Medulla oblongata (tissue), 1 donor: ENCODE measurements around the gene WDR83.
"Not testable (repeated sequence)": the region's sequence is repeated elsewhere in the genome, so short reads cannot be mapped to it uniquely, and the experiment has no call there.

Experiments used
- DNase-seq: peaks from one replicate; pipeline ENCODE4 v3.0.0-alpha.2; 2015; ENCODE audit errors: extremely low spot score

The WDR83 gene

DNA sequence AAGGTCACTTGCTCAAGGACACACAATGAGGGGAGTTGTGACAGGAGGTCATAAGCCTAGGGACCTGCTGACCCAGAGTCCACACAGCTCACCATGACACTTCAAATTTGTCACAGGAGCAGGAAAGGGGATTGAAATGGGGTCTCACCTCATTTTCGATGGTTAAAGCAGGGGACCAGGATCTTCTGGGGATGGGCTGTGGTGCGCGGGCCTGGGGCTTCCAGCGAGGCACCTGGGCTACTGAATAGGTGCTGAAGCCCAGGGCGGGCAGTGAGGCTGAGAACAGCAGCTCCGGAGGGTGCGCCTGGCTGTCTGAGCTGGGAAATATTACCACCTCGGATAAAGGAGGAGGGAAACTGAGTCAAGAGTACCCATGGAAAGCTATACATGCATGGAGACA, 11.1 kb upstream of the WDR83 start:
- DNase-seq = no peak

- no peak for DNase-seq
Observed at GRCh38 chr19:12656899-12657571, 9.6 kb upstream of the WDR83 start.

DNA sequence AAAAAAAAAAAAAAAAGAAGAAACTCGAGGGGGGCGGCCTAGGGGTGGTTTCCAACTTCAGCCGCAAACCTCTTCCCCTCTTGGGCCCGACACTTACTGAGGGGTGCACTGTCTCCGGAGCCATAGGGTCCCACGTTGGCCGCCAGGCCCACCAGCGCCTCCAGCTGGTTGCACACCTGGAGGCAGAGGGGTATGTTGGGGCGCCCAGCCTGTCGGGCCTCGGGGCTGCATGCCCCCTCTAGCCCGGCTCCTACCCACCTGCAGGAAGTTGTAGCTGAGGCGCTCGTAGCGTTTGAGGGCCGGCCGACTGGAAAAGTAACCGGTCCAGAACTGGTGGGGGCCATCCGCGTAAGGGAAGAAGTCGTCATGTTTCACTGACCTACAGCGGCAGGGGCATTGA, 8.6 kb upstream of the WDR83 start:
- no peak for DNase-seq

GRCh38 chr19:12660980-12661379, 5.6 kb upstream of the WDR83 start:
- DNase-seq = peak; percentile 45

GRCh38 chr19:12664406-12665280, 2.0 kb upstream of the WDR83 start:
- no peak for DNase-seq

GRCh38 chr19:12665281-12665573, 1.4 kb upstream of the WDR83 start:
- DNase-seq = peak; percentile 61

DNA sequence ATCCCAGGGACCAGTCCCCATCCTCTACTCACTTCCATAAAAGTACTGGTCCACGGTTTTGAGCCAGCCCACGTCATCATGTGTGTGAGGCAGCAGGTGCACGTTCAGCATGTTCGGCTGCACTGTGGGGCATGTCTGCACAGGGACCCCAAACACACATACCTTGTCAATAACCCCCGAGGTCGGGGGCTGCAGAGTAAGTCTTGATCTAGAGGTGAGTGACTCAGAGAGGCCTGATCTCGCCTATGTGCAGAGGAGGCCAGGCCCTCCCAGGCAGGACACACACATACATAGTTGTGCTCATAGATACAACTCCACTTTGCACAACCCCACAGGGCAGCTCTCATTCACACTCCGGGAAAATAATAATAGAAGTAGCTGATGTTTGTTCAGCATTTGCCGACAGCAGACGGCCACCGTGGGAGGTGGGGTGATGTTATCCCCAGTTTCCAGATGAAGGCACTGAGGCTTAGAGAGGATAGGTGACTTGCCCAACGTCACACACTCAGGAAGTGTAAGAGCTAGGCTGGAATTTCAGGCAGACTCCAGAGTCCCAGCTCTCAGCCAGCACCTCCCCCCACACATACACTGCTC, 839 bp upstream of the WDR83 start:
- no peak for DNase-seq

DNA sequence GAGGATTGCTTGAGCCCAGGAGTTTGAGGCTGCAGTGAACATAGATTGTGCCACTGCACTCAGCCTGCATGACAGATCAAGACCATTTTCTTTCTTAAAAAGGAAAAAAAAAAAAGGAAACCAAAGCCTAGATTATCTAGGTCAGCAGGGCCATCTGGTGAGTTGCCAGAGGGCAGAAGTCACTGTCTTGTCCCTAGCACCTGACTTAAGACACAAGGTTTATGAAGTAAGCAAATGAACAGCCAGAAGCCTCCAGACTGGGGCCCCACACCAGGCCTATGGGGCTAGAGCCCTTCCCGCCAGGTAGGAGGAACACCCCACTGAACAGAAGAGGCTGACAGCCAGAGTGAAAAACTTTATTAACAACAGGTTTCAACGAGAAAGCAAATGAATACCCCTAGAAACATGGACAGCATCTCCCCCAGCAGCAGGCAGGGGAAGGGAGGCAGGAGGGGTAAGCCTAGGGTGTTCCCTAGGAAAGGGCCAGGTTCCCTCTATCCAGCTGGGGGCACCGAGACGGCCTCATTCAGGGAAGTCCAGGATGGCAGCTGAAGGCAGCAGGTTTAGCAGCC, 1.2 kb downstream of the WDR83 start:
- DNase-seq = no peak

GRCh38 chr19:12668346-12668745, 1.7 kb downstream of the WDR83 start:
- no peak for DNase-seq

DNA sequence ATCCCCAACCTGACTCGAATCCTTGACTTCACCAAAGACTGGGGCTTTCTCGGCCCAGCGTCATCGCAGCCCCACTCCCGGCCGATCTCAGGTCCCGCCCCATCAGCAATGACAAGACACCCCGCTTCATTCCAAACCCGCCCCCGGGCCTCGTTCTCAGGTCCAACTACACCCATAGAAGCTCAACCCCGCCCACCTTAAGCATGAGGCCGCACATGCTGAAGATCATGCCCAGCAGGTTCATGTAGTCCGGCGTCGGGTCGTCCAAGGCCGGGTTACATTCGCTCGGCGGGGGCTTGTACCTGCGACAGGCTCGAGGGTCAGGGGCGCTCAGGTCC, 2.3 kb downstream of the WDR83 start:
- DNase-seq = peak; percentile 38

DNA sequence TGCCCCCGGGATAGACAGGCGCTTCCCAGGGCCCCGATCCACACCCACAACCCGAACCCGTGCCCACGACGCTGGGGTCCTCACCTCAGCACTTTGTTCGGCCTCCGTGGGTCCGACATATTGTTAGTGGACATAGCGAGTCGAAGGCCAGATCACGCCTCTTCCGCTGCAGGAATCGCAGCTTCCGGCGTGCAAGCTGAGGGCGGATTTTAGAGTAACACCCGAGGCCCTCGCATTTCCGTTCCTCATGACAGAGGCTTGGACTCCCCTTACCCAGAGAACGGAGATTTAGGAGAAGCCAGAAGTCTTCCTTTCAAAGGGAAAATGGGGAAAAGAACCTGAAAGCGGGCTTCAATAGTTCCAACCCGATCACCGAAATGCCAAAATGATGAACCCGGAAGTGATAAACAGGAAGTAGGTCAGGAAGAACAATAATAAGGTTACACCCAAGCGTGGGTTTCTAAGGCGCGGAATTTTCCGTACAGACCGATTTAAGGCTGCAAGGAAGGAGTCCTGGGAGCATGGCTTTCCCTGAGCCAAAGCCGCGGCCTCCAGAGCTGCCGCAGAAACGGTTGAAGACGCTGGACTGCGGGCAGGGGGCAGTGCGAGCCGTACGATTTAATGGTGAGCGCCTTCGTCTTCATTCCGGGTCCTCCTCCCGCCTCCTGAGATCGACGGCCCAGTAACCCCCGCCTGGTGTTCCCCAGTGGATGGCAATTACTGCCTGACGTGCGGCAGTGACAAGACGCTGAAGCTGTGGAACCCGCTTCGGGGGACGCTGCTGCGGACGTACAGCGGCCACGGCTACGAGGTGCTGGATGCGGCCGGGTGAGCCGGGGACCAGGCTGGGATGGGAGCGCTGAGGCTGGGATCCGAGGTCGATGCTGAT, 2.9 kb downstream of the WDR83 start:
- peak; percentile 91 for DNase-seq

DNA sequence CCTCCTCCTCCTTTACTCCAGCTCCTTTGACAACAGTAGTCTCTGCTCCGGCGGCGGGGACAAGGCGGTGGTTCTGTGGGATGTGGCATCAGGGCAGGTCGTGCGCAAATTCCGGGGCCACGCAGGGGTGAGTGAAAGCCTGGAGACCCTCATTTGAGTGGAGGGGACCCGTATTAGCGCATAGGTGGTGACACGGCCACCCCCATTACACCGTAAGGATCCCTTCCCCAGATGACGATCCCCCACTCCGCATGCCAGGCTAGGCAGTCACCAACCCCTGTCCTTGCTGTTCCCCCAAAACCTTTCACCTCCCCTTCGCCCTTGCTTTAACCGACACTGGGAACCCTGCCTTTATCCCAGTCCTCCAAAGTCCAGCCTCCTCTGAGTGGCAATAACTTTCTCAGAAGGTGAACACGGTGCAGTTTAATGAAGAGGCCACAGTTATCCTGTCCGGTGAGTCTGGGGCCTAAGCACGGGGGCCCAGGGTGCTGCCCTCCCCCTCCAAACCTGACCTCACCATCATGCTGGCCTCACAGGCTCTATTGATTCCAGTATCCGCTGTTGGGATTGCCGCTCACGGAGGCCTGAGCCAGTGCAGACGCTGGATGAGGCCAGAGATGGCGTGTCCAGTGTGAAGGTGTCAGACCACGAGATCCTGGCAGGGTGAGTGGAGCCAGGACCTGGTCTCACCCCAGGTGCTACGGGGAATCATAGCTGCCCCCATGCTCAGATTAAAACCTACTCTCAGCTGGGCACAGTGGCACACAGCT, 3.7 kb downstream of the WDR83 start:
- DNase-seq = no peak

- no peak for DNase-seq
Observed at GRCh38 chr19:12672744-12673143, 6.1 kb downstream of the WDR83 start.

DNA sequence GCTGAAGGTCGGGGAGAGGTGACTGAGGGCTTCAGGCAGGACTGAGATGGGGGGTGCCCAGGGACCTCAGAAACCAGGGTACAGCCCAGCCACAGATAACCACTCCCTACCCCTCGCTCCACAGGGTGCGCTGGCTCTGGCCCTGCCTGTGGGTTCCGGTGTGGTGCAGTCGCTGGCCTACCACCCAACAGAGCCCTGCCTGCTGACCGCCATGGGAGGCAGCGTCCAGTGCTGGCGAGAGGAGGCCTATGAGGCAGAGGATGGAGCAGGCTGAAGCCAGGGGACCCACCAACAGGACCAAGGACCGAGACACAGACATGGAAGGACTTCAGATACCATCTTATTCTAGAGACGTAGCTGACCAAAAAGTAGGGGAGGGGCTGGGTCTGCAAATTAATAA, 8.8 kb downstream of the WDR83 start:
- no peak for DNase-seq

DNA sequence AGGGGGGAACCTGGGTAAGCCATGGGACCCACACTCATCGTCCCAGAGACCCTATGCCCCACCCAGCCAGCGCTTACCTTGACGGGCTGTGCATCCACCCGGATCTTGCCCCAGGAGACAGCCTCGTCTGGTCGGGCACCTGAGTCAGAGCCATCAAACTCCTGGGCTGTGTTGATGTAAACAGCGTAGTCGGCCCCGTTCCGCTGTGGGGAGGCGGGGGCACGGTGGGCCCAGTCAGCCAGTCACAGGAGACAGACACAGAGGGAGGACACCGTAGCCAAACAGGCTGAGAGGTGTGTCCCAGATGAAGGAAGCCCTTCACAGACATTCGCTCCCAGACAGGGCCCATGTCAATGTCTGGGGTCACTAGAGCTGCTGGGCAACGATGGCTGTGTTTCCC, 9.3 kb downstream of the WDR83 start:
- no peak for DNase-seq

- peak; percentile 68 for DNase-seq
Observed at GRCh38 chr19:12676384-12676792, 9.8 kb downstream of the WDR83 start.

DNA sequence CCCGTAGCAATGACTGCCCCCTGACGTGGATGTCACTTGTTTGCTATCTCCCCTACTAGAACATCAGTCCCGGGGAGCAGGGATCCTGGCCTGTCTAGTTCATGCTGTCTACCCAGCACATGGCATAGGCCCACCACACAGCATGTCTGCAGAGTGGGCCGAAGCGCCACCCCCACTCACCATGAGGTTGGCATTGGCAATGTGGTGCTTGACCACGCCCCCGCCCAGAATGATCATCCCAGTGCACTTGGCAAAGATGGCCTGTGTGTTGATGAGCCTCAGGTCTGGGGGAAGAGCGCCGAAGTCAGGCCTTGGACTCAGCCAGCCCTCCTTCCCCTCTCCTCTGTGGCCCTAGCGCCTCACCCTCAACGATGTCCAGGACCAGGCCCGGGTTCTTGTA, 10.3 kb downstream of the WDR83 start:
- no peak for DNase-seq

DNA sequence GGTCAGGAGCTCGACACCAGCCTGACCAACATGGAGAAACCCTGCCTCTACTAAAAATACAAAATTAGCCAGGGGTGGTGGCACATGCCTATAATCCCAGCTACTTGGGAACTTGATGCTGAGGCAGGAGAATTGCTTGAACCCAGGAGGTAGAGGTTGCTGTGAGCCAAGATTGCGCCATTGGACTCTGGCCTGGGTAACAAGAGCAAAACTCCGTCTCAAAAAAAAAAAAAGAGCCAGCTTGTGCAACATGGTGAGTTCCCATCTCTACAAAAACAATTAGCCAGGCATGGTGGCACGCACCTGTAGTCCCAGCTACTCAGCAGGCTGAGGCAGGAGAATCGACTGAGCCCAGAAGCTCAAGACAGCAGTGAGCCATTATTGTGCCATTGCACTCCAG, 11.4 kb downstream of the WDR83 start:
- DNase-seq = not testable (repeated sequence)

GRCh38 chr19:12680034-12680433, 13.4 kb downstream of the WDR83 start:
- no peak for DNase-seq

DNA sequence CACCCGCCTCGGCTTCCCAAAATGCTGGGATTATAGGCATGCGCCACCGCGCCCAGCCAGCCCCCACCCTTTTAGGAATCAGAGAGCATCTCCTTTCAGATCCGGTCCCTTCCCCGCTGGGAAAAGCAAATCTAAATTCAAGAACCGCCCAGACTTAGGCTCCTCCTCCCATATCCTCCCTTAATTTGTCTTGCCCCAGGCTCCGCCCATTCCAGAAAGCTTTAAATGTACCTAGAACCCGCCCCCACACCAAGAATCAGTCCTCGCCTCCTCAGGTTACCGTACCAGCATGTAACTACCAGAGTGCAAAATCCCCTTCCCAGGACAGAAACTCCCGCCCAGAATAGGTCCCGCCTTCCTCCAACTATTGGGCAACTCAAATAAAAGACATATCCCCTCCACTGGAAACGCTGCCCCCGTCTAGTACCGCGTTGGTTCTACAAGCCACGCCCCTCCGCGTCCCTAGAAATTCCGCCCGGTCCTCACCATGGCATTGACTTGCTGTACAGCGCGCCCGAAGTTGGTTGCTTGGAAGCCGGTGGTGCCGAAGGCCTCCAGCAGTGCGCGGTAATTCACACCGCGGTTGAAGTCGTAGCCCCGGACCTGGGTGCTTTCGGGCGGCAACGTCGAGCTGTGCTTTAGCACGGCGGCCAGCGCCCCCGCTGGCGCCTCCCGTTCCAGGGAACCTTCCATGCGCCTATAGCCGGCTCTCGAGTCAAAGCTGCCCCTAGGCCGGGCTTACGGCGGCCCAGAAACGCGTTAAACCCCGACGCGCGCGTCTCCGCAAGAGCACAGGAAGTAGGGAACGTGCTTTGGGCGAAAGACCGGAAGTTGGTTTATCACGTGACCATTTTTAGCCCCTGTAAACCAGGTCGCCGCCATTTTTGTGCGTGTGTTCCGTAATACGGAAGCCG, 14.7 kb downstream of the WDR83 start, which contains the start of gene DHPS:
DHPS (minus strand) TSS at position 807 of the 914 bp plus-strand sequence; CDS start at position 693, 114 bp downstream.
- DNase-seq = peak; percentile 97
